ENCODE measurements around the gene PDE3B.

DNA sequence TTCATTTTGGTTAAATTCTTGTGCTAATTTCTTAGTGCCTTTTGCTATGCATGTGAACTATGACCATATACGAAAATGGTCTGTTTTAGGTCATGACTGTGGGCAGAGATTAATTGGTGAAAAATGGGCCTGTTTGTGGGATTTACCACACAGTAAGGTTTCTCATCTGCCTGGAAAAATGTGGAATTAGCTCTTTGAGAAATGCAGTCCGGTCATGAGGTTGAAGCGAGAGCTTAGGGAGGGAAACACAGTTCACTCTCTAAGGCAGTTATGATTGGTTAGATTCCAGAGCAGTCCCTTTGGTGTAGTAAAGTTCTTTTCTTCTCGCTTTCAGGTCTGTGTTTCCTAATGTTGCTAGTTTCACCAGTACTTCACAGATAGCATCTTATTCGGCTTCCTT lies 1.2 kb upstream of the PDE3B start:
- TF ChIP-seq, protein P1, sequence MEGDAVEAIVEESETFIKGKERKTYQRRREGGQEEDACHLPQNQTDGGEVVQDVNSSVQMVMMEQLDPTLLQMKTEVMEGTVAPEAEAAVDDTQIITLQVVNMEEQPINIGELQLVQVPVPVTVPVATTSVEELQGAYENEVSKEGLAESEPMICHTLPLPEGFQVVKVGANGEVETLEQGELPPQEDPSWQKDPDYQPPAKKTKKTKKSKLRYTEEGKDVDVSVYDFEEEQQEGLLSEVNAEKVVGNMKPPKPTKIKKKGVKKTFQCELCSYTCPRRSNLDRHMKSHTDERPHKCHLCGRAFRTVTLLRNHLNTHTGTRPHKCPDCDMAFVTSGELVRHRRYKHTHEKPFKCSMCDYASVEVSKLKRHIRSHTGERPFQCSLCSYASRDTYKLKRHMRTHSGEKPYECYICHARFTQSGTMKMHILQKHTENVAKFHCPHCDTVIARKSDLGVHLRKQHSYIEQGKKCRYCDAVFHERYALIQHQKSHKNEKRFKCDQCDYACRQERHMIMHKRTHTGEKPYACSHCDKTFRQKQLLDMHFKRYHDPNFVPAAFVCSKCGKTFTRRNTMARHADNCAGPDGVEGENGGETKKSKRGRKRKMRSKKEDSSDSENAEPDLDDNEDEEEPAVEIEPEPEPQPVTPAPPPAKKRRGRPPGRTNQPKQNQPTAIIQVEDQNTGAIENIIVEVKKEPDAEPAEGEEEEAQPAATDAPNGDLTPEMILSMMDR (IDR thresholded peaks at IDR 0.05) = no peak
- no peak for TF ChIP-seq POLR2AphosphoS5 (IDR thresholded peaks at IDR 0.05)
- no peak for TF ChIP-seq POLR2A (IDR thresholded peaks at IDR 0.05; ENCODE audit: low read depth)
- TF ChIP-seq EP300 (IDR thresholded peaks at IDR 0.05) = no peak
